Measurements from ENCODE around the gene TDRD7.
"Not testable (repeated sequence)": the region's sequence is repeated elsewhere in the genome, so short reads cannot be mapped to it uniquely, and the experiment has no call there.

Gene TDRD7

DNA sequence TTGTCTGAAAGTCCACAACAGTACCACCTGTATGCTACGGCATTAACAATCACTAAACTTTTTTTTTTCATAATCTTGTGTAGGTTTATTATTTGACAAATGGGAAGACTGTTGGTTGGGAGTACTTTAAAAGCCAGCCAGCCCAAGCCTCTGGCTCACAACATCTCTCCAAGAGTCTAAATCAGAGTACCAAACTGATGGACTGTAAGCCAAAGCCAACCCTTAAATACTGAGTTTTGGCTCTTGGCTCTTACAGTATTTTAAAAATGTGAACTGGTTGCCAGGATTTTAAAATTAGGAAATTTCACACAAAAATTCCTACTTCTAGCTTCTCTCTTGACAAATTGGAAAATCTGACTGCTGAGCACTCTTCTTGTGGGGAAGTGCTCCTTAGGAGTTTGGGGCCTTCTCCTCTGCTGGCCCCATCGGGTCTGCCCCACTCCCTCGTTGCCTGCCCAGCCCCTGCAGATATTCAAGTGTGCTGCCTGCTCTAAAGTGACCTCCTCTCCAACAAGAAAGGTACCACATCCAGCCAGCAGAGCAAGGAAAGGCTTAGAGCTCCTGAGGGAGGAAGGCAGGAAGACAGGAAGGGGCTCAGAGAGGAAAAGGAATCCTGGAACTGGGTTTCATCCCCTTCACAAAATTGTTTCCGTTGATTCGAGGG is 67.7 kb downstream of the TDRD7 start:
- DNase-seq (ENCODE audit: low read depth): no peak

DNA sequence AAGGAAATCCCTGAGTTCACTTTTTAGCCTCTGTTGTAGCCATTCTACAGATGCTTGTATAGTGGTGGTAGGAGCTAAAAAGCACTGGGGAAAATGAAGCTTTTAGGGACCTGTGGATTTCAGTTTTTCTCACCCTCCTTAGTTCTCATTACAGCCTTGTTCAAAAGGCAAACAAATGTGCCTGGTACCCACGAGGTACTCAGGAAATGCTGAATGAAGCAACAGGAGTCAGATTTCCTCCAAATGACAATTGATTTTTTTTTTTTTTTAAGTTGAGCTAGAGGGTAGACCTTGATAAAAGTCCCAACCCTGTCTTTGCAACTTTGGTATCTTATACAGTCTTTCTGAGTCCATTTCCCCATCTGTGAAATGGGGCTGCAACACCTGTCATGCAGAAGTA is 68.3 kb downstream of the TDRD7 start:
- no peak for DNase-seq (ENCODE audit: low read depth)

DNA sequence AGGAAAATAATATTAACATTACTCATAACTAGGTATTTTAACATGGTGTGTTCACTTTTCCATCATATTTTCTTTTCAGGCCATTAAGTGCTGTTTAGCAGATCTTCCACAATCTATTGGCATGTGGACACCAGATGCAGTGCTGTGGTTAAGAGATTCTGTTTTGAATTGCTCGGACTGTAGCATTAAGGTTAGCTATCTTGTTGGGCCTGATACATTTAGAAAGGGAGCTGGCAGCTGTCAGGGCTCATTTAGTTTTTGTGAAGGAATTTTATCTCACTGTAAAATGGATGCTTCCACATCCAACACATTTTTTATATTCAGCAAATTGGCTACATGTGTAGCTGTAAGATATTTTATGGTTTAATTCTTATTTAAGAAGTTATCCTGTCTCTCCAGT is 68.9 kb downstream of the TDRD7 start:
- no peak for DNase-seq (ENCODE audit: low read depth)

DNA sequence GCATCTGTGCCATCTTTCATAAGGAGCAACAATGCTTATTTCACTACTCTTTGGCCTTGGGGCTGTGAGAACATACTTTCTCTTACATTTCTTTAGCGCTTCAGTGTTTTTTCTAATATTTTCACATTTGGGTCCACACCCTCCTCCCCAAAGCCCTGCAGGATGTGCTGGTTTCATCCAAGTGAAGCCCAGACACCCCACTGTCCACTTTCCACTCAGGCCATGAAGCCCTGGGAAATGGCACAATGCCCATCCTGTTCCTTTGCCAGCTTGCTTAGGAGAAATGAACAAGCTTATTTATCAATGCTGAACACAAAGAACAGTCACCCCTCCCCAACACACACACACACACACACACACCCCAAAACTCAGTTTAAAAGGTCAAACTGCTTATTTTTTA is 72.2 kb downstream of the TDRD7 start:
- DNase-seq (ENCODE audit: low read depth): no peak

DNA sequence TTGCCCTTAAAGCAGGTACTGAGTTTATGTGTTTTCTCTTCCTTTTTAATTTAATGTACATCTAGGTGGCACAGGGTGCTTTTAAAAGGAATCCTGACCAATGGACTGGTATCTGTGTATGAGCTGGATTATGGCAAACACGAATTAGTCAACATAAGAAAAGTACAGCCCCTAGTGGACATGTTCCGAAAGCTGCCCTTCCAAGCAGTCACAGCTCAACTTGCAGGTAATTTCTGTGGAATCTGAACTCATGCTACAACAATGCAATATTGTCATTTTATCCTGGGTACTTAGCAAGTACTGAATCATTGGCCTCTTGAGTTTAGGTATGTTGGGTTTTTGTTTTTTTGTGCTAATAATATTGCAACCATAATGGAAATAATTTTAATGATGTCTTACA is 75.2 kb downstream of the TDRD7 start:
- DNase-seq (ENCODE audit: low read depth): no peak

DNA sequence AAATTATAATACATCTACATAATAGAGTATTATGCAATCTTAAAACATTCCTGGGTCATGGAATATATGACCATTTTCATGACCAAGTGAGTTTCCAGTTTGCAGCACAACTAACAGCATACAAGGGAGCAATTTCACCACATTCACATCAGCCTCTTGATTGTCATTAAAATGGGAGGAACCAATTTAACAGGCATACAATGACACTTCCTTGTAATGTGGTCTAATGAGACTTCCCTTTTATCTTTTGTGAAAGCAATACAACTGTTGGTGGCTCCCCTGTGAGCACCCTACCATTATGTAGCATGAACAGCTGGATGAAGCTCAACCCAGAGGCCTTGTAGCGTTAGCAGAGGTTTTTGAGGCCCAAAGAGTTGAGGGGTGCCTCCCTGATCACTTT is 76.0 kb downstream of the TDRD7 start:
- no peak for DNase-seq (ENCODE audit: low read depth)

DNA sequence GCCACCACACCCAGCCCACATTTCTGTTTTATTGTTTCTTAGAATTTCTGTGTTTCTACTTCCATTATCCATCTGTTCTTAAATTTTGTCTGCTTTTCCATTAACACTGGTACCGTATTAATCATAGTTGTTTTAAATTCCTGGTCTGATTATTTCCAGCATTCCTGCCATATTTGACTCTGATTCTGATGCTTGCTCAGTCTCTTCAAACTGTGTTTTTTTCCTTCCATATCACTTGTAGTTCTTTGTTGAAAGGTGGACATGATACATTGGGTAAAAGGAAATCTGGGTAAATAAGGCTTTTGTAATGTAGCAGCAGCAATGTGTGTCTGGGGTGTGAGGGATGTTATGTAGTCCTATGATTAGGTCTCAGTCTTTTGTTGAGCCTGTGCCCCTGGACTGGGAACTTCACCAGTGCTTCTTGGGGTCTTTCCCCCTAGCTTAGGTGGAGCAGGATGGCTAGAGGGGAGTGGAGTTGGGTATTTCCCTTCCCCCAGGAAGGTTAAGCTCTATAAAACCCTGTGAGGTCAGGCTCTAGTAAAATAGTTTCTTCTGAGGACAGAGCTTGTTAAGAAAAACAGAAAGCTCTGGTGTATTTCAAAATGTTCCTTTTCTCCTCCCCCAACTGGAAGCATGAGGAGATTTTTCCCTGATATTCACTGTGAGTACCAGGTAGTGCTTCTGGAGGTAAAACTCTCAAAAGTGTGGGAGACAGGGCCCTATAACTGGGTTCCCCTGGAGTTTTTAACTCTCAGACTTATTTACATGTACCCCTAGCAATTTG is 79.5 kb downstream of the TDRD7 start:
- DNase-seq (ENCODE audit: low read depth): no peak

DNA sequence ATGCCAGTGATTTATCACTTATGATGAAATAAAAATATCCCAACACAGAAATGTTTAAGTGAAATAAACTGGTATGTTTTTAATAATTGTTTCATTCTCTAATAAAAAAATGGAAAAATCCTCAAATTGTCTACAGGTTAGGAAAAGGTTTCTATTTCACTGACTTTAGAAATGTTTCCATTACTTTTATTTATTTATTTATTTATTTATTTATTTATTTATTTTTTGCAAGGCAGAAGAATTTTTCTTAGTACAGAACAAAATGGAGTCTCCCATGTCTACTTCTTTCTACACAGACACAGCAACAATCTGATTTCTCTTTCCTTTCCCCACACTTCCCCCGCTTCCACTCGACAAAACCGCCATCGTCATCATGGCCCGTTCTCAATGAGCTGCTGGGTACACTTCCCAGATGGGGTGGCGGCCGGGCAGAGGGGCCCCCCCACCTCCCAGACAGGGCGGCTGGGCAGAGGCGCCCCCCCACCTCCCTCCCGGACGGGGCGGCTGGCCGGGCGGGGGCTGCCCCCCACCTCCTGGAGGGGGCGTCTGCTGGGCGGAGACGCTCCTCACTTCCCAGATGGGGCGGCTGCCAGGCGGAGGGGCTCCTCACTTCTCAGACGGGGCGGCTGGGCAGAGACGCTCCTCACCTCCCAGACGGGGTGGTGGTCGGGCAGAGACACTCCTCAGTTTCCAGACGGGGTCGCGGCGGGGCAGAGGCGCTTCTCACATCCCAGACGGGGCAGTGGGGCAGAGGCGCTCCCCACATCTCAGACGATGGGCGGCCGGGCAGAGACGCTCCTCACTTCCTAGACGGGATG is 85.9 kb downstream of the TDRD7 start:
- DNase-seq (ENCODE audit: low read depth): not testable (repeated sequence)

DNA sequence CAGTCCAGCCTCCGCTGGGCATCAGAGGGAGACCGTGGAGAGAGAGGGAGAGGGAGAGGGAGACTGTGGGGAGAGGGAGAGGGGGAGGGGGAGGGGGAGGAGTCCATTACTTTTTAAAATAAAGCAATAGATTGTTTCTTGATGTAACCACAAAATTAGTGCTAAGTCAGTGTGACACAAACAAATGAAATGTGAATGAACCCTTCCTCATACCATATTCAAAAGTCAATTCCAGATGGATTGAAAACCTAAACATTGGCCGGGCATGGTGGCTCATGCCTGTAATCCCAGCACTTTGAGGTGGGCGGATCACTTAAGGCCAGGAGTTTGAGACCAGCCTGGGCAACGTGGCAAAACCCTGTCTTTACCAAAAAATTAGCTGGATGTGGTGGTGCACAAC is 87.0 kb downstream of the TDRD7 start:
- DNase-seq (ENCODE audit: low read depth): not testable (repeated sequence)

DNA sequence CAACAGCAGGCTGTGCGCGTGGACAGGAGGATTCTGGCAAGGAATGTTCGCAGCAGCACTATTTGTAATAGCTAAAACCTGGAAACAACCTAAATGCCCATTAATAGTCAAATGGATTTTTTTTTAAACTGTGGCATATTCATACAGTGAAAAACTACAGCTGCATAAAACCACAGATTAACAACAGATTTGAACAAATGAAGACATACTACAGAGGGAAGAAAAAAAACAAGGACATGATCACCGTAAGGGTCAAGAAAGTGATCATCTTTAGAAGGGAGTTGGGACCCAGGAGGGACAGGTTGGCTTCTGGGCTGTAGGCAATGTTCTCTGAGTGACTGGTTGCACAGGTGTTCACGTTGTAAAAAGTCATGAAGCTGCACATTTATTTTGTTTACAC is 88.4 kb downstream of the TDRD7 start:
- DNase-seq (ENCODE audit: low read depth): no peak

DNA sequence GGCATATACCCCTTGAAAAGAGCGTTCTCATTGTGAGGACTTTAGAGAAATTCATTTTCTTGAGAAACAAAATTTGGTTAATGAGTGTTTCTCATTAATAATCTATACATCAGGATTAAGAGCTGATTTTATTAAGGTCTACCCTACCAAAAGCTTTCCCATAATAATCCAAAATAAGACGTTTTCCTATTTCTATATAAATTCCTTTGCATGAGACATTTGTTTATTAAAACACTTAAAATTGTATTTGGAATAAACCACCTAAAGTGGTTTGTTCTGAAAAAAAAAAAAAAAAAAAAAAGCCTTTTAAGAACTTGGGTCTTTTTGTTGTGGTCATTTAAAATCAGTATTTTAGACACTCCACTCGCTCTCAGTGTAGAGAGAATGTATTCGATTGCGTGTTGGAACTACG is 88.9 kb downstream of the TDRD7 start:
- no peak for DNase-seq (ENCODE audit: low read depth)

DNA sequence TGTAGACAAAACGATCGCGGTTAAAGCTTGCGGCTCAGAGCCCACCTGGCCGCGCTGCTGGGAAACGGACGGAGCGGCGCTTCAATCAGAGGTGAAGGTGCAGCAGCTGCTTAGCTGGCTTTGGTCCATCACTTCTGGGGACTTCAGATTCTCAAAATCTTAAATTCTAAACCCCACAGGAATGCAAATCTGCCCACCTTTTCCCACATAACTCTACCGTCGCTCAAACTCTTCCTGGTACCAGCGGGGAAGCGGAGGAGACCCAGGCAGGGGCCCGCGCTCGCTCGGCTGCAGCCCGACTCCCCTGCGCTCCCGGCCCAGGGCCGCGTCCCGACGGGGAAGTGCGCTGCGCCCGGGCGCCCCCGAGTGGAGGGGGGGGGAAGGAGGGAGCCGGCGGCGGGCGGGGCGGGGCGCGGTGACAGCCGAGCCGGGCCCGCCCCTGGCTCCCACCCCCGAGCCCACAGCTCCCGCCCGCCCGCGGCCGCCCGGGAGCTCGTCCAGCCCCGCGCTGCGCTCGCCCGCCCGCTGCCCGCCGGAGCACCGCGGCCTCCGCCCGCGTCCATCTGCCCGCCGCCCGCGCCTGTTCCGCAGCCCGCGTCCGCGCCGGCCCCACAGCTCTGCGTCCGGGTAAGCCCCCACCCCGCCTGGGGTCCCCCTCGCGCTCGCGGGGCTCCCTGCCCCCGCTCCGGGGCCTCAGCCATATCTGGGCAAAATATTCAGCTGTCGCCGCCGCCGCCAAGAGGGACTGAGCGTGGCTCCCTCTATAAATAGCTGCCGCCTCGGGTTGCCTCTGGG is 89.5 kb downstream of the TDRD7 start, which contains the start of gene TMOD1:
Gene TMOD1 (plus strand): TSS at position 490 of the 795 bp plus-strand sequence. CDS start 22,523 bp downstream, outside the sequence.
- DNase-seq (ENCODE audit: low read depth): no peak

DNA sequence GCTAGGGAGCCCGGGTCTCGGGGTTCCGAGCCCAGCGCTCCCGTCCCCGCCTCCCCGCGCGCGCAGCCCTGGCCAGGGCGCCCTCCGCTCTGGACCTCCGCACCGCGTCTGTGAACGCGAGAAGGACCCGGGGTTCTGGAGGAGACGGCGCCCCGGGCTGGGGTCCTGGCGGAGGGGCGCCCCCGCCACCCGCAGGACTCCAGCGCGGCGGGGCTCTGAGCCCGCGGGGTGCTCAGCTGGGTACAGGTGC is 90.0 kb downstream of the TDRD7 start:
- DNase-seq (ENCODE audit: low read depth): no peak

DNA sequence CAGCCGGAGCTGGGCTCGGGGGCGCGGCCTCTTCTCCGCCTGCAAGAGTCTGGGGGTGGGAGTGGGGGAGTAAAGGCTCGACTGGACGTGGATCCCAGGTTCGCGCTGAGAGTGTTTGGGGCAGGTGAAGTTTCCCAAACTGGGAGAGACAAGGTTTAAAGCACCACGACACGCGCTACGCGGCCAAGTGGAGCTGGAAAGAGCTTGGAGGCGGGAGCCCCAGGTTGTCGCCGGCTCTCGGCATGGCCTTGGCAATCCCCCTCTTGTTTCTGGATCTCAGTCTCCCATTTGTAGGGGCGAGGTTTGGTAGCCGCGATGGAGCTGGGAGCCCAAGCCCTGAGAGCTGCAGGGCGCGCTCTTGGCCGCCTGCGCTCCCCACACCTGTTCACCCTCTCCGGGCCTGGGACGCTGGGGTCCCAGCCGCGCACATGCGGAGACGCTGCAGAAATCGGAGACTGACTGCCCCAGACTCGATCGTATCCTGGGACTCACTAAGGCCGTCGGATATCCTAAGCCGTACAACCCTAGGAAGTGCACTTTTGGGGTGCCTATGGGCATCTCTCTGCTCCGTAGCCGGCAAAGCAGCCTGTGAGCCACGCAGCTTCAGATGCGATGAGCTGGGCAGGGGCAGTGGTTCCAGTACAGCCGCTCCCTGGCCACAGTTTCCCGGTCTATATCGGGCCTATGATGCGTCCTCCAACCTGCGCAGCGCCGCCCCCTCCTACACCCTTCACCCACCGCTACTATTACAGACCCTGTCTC is 90.5 kb downstream of the TDRD7 start:
- no peak for DNase-seq (ENCODE audit: low read depth)

DNA sequence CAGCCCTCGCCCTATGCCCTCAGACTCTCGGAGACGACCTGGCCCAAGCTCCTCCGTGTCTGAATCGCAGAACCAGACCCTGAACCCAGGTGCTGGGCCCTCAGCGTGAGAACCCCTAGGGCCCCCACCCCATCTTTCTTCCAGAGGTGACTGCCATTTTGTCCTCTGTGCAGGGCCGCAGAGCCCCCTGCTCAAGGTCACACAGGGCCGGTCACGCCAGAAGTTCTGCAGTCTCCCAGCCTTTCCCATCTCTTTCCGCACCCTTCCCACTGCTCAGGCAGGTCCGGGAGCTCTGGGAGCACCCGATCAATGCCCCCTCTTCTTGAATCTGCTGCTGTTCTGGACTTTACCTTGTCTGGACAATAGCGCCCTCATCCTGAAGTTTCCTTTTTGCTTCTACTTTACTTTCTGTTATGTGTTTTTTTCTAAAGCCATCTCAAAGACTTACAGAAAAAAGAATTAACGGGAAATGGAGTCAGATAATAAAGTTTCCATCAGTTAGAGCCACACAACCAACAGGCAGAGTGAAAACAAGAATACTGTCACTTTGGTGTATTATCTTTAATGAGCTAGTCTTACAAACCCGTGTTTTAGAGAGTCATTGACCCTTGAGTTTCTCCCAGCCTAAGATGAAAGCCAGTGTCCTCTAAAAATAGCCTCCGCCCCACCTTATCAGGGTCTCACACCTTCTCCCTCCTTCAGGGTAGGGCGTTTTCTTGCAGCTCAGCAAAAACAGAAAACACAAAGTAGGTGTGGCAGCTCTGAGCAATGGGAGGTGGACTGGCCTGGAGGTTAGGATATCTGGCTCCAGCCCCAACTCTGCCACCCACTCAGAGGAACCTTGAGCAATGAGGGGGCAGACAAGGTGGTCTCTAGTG is 91.3 kb downstream of the TDRD7 start:
- no peak for DNase-seq (ENCODE audit: low read depth)

DNA sequence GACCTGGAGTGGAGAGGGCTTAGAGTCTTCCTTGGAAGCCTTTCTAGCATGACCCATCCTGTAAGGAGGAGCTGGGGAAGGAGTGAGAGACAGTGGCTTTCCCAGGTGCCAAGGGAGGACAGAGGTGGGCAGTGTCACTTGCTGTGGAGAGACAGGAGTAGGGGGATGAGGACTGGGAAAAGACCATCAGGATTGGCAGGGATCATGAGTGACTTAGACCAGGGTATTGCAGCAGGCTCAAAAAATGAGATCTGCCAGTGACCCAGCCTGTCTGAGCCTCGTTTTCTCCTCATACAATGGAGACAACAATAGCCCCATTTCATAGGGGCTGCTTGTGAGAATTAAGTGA is 91.9 kb downstream of the TDRD7 start:
- no peak for DNase-seq (ENCODE audit: low read depth)

DNA sequence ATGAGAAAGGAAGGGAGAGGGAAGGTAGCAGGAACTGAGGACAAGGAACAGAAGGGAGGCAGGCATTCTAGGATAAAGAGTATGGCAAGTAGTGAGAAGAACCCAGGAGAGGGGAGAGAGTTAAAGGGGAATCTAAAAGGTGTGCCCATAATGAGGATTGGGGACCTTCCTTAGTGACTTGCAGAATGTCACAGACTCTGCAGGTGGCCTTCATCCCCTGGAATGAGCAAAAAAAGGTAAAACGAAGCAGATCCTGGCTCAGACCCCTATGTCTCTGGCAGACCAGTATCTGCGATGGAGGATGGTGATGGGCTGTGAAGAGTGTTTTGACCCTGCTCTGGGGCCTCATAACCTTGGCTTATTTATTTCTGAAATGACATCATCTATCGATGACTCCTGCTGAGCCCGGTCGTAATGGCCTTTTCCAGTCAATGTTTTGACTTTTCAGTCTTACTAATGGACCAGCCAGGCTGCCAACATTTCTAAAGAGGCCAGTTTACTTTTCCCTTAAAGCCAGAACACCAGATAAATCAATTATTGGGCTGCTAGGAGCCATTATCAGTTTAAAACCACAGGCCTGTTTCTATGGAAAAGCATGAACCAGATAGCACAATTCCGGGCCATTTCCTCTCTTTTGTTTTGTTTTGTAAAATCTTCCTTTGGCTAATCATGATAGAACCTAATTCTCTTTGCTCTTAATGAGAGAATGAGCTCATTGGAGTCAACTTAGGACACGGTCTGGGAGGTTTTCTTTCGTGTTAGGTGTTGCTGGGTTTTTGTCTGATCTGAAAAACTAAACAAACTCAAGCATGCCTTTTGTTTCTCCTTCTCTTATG is 92.7 kb downstream of the TDRD7 start:
- no peak for DNase-seq (ENCODE audit: low read depth)

DNA sequence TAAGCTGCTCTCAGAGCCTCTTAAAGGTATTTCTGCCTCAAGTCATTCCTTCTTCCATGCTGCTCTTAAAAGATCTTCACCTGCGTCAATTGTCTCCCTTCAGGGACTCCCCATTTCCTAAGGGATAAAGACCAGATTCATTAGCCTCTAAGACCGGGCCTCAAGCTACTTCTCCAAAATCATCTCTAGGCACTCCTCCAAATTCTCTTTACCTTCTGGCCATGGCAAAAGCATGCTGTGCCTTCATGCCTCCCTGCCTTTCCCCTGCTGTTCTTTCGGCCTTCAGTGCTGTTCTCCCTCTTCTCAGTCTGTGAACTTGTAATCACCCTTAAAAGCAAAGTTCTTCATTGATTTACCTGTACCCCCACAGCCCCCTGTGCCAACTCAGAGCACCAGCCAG is 93.9 kb downstream of the TDRD7 start:
- no peak for DNase-seq (ENCODE audit: low read depth)

DNA sequence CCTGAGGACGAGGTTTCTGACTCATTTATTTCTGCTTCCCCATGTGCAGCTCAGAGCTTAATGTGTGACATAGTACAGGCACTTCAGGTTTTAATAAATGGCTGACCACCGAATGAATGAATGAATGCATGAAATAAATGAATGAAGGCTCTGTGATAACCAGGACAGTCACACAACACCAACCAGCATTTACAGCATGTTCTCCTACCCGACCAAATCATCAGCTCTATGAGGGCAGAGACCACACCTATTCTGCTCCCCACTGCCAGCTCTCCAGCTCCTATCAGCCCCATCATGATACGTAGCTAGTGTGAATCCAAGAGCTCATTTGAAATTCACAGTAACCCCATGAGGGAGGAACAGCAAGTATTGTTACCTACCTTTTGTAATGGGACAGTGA is 94.4 kb downstream of the TDRD7 start:
- no peak for DNase-seq (ENCODE audit: low read depth)

DNA sequence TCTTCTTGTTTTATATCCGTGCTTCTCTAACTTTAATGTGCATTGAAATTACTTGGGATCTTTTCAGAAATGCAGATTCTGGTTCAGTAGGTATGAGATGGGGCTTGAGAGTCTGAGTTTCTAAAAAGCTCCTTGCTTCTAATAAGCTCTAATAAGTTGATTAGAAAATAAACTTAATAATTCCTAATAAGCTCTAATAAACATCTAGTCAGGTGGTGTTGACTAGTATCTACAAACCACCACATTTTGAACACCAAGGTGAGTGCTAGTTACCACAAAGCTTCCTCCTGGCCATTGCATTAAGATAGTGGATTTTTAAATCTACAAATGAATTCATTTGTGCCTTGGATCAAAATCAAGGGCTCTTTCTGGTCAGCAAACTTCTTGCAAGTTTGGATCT is 94.9 kb downstream of the TDRD7 start:
- no peak for DNase-seq (ENCODE audit: low read depth)
